GM21717 (cell line): ENCODE results near the gene HES1.

Source experiments
- ATAC-seq: cut with Tn5 transposase; IDR thresholded peaks from one replicate; pipeline ENCODE4 v1.9.1; 2021; ENCODE audit warnings: mild to moderate bottlenecking, moderate library complexity; ENCODE audit not compliant: unreplicated experiment

Gene HES1

GRCh38 chr3:194165271-194166018 is 29.5 kb downstream of the HES1 start:
- no peak for ATAC-seq

GRCh38 chr3:194166682-194167479 is 30.9 kb downstream of the HES1 start:
- ATAC-seq: no peak

GRCh38 chr3:194167480-194168282 is 31.7 kb downstream of the HES1 start:
- no peak for ATAC-seq

- ATAC-seq: no peak
Observed at GRCh38 chr3:194168994-194169393, 33.0 kb downstream of the HES1 start.

- no peak for ATAC-seq
Observed at GRCh38 chr3:194169595-194169994, 33.6 kb downstream of the HES1 start.

- ATAC-seq: no peak
Observed at GRCh38 chr3:194170793-194171192, 34.8 kb downstream of the HES1 start.

- no peak for ATAC-seq
Observed at GRCh38 chr3:194174406-194174805, 38.5 kb downstream of the HES1 start.

- no peak for ATAC-seq
Observed at GRCh38 chr3:194174980-194175379, 39.0 kb downstream of the HES1 start.

GRCh38 chr3:194176274-194176991 is 40.5 kb downstream of the HES1 start:
- ATAC-seq: no peak

GRCh38 chr3:194177141-194177540 is 41.2 kb downstream of the HES1 start:
- no peak for ATAC-seq

GRCh38 chr3:194178128-194178527 is 42.2 kb downstream of the HES1 start:
- ATAC-seq: no peak

GRCh38 chr3:194178669-194179068 is 42.7 kb downstream of the HES1 start:
- no peak for ATAC-seq

GRCh38 chr3:194180570-194180969 is 44.6 kb downstream of the HES1 start:
- no peak for ATAC-seq

GRCh38 chr3:194181612-194182529 is 45.9 kb downstream of the HES1 start:
- no peak for ATAC-seq

- no peak for ATAC-seq
Observed at GRCh38 chr3:194183271-194183670, 47.3 kb downstream of the HES1 start.

- no peak for ATAC-seq
Observed at GRCh38 chr3:194184265-194184751, 48.4 kb downstream of the HES1 start.

GRCh38 chr3:194184801-194185200 is 48.9 kb downstream of the HES1 start:
- no peak for ATAC-seq

GRCh38 chr3:194185221-194185620 is 49.3 kb downstream of the HES1 start:
- no peak for ATAC-seq

- no peak for ATAC-seq
Observed at GRCh38 chr3:194187233-194187944, 51.4 kb downstream of the HES1 start.
